OCI-LY1 (cell line): Measurements from ENCODE around the gene TTC3.

Source experiments
- EZH2 ChIP-seq: fragments of 200-600 bp; sonication (generic), shearing (Covaris generic); IDR thresholded peaks from 2 replicates; pipeline ENCODE4 v1.8.0; 2017; ENCODE audit warnings: borderline replicate concordance, mixed run types, mild to moderate bottlenecking, antibody characterized with exemption, low read length, moderate library complexity, mixed read lengths
- TF ChIP-seq, protein P1 (sequence below): fragments of 200-600 bp; sonication (generic), shearing (Covaris generic); IDR thresholded peaks from 2 replicates; pipeline ENCODE4 v1.5.1; 2017; ENCODE audit warnings: mild to moderate bottlenecking, antibody characterized with exemption, low read length, moderate library complexity, mixed read lengths

DNA sequence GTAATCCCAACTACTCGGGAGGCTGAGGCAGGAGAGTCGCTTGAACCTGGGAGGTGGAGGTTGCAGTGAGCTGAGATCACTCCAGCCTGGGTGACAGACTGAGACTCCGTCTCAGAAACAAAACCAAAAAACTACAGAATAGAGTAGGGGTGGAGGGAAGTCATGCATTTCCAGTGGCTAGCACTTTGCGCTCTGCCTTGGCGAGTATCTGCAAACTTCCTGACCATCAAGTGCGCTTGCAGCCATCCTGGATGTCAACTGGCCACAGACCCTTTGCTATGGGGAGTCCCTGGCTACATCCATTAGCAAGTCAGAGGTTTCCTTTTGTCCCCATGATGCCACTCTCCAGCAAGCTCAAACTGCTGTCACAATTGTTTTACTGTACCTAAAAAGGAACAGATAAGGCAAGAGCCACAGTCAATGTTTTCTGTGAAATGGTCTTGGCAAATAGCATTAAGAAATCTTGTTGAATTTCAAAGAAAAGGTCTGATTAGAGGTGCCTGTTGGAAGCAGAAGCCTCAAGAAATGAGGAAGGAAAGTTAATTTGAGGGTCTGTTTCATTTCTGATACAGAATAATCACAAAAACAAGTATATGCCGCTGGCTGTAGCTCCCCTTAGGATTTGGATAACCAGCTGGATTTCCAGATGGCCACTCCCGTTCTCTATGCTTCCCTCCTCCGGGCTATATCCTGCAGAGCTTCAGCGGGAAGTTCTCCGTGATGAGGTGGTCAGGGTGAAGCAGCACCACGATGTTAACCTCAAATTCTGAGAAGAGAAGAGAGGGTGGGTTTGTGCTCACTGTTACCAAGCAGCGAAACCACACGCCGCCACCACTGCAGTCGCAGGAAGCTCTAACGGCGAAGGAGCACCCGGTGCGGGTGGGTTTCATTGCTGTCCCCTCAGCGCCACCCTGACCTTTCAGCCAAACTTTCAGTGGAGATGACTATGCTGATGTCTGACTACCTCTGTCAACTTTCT, 152.1 kb downstream of the TTC3 start:
- TF ChIP-seq, protein P1, sequence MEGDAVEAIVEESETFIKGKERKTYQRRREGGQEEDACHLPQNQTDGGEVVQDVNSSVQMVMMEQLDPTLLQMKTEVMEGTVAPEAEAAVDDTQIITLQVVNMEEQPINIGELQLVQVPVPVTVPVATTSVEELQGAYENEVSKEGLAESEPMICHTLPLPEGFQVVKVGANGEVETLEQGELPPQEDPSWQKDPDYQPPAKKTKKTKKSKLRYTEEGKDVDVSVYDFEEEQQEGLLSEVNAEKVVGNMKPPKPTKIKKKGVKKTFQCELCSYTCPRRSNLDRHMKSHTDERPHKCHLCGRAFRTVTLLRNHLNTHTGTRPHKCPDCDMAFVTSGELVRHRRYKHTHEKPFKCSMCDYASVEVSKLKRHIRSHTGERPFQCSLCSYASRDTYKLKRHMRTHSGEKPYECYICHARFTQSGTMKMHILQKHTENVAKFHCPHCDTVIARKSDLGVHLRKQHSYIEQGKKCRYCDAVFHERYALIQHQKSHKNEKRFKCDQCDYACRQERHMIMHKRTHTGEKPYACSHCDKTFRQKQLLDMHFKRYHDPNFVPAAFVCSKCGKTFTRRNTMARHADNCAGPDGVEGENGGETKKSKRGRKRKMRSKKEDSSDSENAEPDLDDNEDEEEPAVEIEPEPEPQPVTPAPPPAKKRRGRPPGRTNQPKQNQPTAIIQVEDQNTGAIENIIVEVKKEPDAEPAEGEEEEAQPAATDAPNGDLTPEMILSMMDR = no peak
- no peak for TF ChIP-seq EZH2
